Adrenal gland (tissue), 12 donors: ENCODE results near the gene MRAP2. TPM values are rescaled to one million over a fixed set of nuclear protein-coding genes. Genes with fewer than 3 reads are reported as not detected.

Experiments
- DNase-seq, 7 donors: peaks; one replicate each; pipeline ENCODE4 v3.0.0-alpha.2; 2019 to 2020
- H3K27ac ChIP-seq, 5 donors: fragments of 200-600 bp; sonication (generic) in 4 of 5; 1 replicate in 3 of 5; 2 replicates in 2 of 5; pipeline versions ENCODE4 v1.5.1 to v1.8.0; 2016 to 2020; ENCODE audit warnings: mild to moderate bottlenecking in 1 of 5
- H3K27me3 ChIP-seq: fragments of 200-600 bp; 2 replicates; pipeline ENCODE4 v1.8.0; 2021
- H3K36me3 ChIP-seq, 2 donors: fragments of 200-600 bp; replicated peaks in 1 of 2; 1 replicate in 1 of 2; 2 replicates in 1 of 2; pipeline versions ENCODE4 v1.5.1 to v1.8.0; 2018 to 2022
- H3K4me1 ChIP-seq, 2 donors: fragments of 200-600 bp; replicated peaks in 1 of 2; 1 replicate in 1 of 2; 2 replicates in 1 of 2; pipeline versions ENCODE4 v1.5.1 to v1.8.0; 2018 to 2021
- H3K4me3 ChIP-seq, 4 donors: fragments of 200-600 bp; sonication (generic) in 3 of 4; one replicate each; pipeline ENCODE4 v1.5.1; 2016 to 2018
- H3K9me3 ChIP-seq, 3 donors: fragments of 200-600 bp; sonication (generic) in 1 of 3; replicated peaks in 1 of 3; 1 replicate in 2 of 3; 2 replicates in 1 of 3; pipeline versions ENCODE4 v1.5.1 to v1.8.0; 2016 to 2021
- POLR2A ChIP-seq, 2 donors: fragments of 450-650 bp; IDR thresholded peaks; one replicate each; pipeline ENCODE4 v1.6.1; 2017; ENCODE audit warnings: antibody characterized with exemption in 2 of 2, mild to moderate bottlenecking in 2 of 2, moderate library complexity in 1 of 2
- WGBS, 4 donors: extraction: QIAGEN DNeasy Blood & Tissue Kit in 2 of 4; methylation state at CpG; one replicate each; pipeline versions ENCODE4 v1.1.5 to v1.1.7; 2013 to 2017; 5-methylcytosine and 5-hydroxymethylcytosine counted together
- intact Hi-C, 2 donors: fragments of 100-400 bp; cut with DNase I; formaldehyde crosslinking; loops; one replicate each; pipeline versions ENCODE4 v1.14.1 to v1.15.0; 2022 to 2023
- polyA plus RNA-seq, 3 donors: library from polyadenylated mRNA; stranded (reverse); fragments of 200-250 nt in 2 of 3; fragments of 350-450 nt in 1 of 3; fragmentation: Illumina TruSeq in 1 of 3; extraction: RNeasy Lipid Tissue Mini Kit (QIAGEN cat#74804) in 1 of 3; gene quantifications; one replicate each; pipeline ENCODE4 v1.2.3, GENCODE V29; 2013 to 2014
- total RNA-seq, 9 donors: library from RNA; depleted of rRNA in 4 of 9; stranded (reverse); fragments of >200 nt in 4 of 9; fragments of 120-200 nt in 1 of 9; fragmentation: NEBNext Ultra II Directional in 1 of 9; extraction: Animal tissue kit (Norgen Biotek cat#: 25700) in 1 of 9; gene quantifications; one replicate each; pipeline versions ENCODE4 v1.1.0 to v1.2.4, GENCODE V29; 2013 to 2023
- TF ChIP-seq, protein P1 (sequence below), 6 experiments: fragments of 450-650 bp in 4 of 6; fragments of 200-600 bp in 2 of 6; sonication (generic) in 1 of 6; IDR thresholded peaks; 1 replicate in 5 of 6; 2 replicates in 1 of 6; pipeline versions ENCODE4 v1.5.1 to v1.8.0; 2016 to 2021; ENCODE audit warnings: antibody characterized with exemption in 6 of 6, mild to moderate bottlenecking in 2 of 6, moderate library complexity in 1 of 6
- donor health status: healthy with polysubstance abuse.
- donor health status: Bipolar disorder and iron deficiency.
- donor health status: DM: yes; HTN: yes; CAD: no.
- donor health status: DM: no; HTN: no; CAD: no.
- donor health status: DM: no; HTN: no; CAD: no.
- donor health status: DM: yes; HTN: yes; CAD: no.

MRAP2 gene
- total and polyA plus RNA-seq, 12 donors = 0.36 to 9.5 (median 3.1) TPM

DNA sequence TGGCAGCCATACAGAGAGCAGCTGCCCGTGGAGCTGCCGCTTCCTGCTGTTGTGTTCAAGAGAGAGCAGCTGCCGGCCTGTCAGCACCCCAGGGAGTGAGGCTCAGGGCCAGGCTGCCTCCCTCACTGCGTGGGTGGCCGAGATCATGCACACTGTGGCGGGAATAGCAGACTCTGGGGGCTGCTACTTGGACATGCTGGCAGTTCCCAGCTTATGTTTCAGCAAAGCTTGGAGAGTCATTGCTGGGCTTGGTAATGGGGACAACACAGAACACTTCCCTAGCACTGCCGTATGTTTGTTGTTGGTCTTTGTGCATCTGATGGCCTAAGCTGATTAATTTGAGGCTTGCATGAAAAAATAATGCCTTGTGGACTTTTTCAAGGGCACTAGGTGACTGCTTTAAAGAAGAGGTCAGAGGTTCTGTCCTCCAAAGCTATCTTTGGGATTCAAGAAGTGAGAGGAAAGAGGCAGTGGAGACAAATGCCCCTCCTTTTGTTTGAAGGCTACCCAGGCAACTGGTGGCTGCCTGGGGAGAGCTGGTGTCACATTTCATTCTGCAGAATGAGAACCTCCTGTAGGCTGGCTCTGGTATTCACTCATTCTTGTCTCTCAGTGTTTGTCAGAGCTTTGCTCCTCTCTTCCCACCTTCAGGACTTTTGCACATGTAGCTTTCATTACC is 18.8 kb downstream of the MRAP2 start:
- no peak overlapping the region for H3K4me3 ChIP-seq
- intact Hi-C loops = no loop called here
- TF ChIP-seq POLR2A (IDR thresholded peaks at IDR 0.05) = no peak
- TF ChIP-seq, protein P1, sequence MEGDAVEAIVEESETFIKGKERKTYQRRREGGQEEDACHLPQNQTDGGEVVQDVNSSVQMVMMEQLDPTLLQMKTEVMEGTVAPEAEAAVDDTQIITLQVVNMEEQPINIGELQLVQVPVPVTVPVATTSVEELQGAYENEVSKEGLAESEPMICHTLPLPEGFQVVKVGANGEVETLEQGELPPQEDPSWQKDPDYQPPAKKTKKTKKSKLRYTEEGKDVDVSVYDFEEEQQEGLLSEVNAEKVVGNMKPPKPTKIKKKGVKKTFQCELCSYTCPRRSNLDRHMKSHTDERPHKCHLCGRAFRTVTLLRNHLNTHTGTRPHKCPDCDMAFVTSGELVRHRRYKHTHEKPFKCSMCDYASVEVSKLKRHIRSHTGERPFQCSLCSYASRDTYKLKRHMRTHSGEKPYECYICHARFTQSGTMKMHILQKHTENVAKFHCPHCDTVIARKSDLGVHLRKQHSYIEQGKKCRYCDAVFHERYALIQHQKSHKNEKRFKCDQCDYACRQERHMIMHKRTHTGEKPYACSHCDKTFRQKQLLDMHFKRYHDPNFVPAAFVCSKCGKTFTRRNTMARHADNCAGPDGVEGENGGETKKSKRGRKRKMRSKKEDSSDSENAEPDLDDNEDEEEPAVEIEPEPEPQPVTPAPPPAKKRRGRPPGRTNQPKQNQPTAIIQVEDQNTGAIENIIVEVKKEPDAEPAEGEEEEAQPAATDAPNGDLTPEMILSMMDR (IDR thresholded peaks at IDR 0.05) = peak in 1 of 6 experiments; percentile 17
- H3K27ac ChIP-seq = peak overlapping the region in 2 of 5 donors; percentile 59 to 65
- H3K4me1 ChIP-seq = peaks cover 0 to 9% of the 10 kb centered on the region in 2 donors
- no peaks in the 10 kb centered on the region for H3K36me3 ChIP-seq
- 24 to 28% (median 25%) methylated on average over 4 to 7 of the region's 7 CpGs for WGBS, 4 donors
- H3K9me3 ChIP-seq = no peaks in the 10 kb centered on the region
- peak in 6 of 7 donors; percentile 24 to 79 (median 49) for DNase-seq
- H3K27me3 ChIP-seq = no peaks in the 10 kb centered on the region

DNA sequence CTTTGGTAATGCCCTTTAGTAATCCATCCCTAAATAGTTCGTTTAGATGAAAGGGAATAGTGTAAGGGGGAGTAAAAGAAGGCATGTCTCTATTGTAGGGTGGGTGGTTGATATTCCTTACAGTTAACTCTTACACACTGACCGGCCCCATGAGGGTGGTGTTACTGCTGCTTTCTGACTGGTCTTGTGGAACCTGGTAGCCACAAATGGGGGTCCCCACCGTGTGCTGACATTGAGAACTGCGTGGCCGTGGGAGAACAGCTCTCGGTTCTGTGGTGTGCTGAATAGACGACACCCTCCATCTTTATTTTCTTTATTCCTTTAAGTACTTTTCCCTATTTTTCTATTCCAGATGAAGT is 19.3 kb downstream of the MRAP2 start:
- H3K27ac ChIP-seq = peak overlapping the region in 2 of 5 donors; percentile 59 to 65
- no peaks in the 10 kb centered on the region for H3K9me3 ChIP-seq
- H3K4me1 ChIP-seq = peaks cover 0 to 9% of the 10 kb centered on the region in 2 donors
- 58 to 71% (median 62%) methylated on average over 7 of the region's 7 CpGs for WGBS, 4 donors
- no peaks in the 10 kb centered on the region for H3K36me3 ChIP-seq
- no peak for TF ChIP-seq POLR2A (IDR thresholded peaks at IDR 0.05)
- TF ChIP-seq, protein P1 (IDR thresholded peaks at IDR 0.05) = no peak
- H3K4me3 ChIP-seq = no peak overlapping the region
- intact Hi-C loops = no loop called here
- no peaks in the 10 kb centered on the region for H3K27me3 ChIP-seq
- no peak for DNase-seq

DNA sequence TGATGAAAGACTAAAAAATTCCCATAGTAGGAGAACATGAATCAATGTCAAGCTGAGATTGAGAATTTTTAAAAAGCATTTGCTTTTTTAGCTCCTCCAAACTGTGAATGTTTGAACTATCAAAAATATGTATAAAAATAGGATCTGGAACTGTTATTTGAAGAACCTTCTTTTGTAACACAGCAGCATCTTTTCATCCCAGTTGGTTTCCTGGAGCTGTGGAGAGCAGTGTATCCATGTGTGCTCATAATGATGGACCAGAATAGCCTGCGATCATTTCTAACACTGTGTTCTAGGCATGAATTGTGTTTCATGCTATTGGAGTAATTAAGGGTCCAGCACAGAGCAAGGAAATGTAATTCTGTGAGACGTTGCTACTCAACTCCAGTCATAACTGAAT is 22.1 kb downstream of the MRAP2 start:
- WGBS, 4 donors = 63 to 70% (median 64%) methylated on average over 2 of the region's 2 CpGs
- Histone ChIP-seq H3K27ac (peak overlapping the region in 1 of 5 donors; percentile 40), H3K4me3 (no peak overlapping the region), H3K4me1 (peaks cover 0 to 9% of the 10 kb centered on the region in 2 donors), H3K9me3 (no peaks in the 10 kb centered on the region), H3K27me3 (no peaks in the 10 kb centered on the region), H3K36me3 (no peaks in the 10 kb centered on the region)
- TF ChIP-seq, protein P1 (IDR thresholded peaks at IDR 0.05) = no peak
- no peak for TF ChIP-seq POLR2A (IDR thresholded peaks at IDR 0.05)
- intact Hi-C loops = no loop called here
- no peak for DNase-seq

DNA sequence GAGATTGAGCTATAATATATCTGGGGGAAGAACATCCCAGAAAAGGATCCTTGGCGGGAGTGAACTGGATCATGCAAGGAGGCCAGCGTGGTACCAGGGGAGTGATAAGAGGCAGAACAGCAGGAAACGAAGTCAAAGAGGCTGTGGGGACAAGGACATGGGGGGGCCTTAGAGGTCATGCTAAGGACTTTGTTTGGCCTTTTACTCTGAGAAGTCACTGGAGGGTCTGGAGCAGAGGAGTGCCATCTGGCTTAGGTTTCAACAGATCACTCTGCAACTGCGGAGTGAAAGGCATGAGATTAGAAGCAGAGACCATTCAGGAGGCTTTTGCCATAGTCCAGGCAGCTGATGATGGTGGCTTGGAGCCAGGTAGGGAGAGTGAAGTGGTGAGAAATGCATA is 24.3 kb downstream of the MRAP2 start:
- peaks cover 0 to 13% of the 10 kb centered on the region in 2 donors for H3K4me1 ChIP-seq
- 59 to 77% (median 70%) methylated on average over 4 of the region's 4 CpGs for WGBS, 4 donors

More for the DNA sequence above, 24.3 kb downstream of the MRAP2 start:
- no peak for DNase-seq
- Histone ChIP-seq H3K27me3 (no peaks in the 10 kb centered on the region), H3K36me3 (no peaks in the 10 kb centered on the region), H3K27ac (no peak overlapping the region), H3K9me3 (no peaks in the 10 kb centered on the region), H3K4me3 (no peak overlapping the region)
- intact Hi-C loops = no loop called here
- TF ChIP-seq, protein P1 (IDR thresholded peaks at IDR 0.05) = no peak
- no peak for TF ChIP-seq POLR2A (IDR thresholded peaks at IDR 0.05)
